GF-D8 (cell line): ENCODE measurements around the gene PKD2L1.
"Not testable (repeated sequence)": the region's sequence is repeated elsewhere in the genome, so short reads cannot be mapped to it uniquely, and the experiment has no call there.

Experiments
- DNase-seq: peaks from one replicate; lab custom pipeline; 2025; lab: John Stamatoyannopoulos, UW

PKD2L1 gene

GRCh38 chr10:100330079-100330478, at the start of gene PKD2L1:
Gene PKD2L1, minus strand, starts transcription at chr10:100330228. Its CDS starts 125 bp downstream, at chr10:100330103.
- no peak for DNase-seq

DNA sequence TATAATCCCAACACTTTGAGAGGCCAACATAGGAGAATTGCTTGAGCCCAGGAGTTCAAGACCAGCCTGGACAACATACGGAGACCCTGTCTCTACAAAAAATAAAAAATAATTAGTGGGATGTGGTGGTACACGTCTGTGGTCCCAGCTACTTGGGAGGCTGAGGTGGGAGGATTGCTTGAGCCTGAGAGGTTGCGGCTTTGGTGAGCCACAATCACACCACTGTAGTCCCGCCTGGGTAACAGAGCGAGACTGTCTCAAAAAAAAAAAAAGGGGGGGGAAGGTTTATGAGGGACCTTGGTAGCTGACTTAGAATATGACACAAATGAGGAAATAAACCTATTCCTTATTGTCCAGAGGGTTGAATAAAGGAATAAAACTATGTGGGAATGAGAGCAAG, 47.8 kb upstream of the PKD2L1 start:
- no peak for DNase-seq

GRCh38 chr10:100376656-100377055, 46.6 kb upstream of the PKD2L1 start:
- not testable (repeated sequence) for DNase-seq

- DNase-seq: not testable (repeated sequence)
Measured at GRCh38 chr10:100374677-100375353, 44.8 kb upstream of the PKD2L1 start.

- DNase-seq: no peak
Measured at GRCh38 chr10:100374200-100374655, 44.2 kb upstream of the PKD2L1 start.

- peak; percentile 97 for DNase-seq
Measured at GRCh38 chr10:100373298-100374199, 43.5 kb upstream of the PKD2L1 start.

DNA sequence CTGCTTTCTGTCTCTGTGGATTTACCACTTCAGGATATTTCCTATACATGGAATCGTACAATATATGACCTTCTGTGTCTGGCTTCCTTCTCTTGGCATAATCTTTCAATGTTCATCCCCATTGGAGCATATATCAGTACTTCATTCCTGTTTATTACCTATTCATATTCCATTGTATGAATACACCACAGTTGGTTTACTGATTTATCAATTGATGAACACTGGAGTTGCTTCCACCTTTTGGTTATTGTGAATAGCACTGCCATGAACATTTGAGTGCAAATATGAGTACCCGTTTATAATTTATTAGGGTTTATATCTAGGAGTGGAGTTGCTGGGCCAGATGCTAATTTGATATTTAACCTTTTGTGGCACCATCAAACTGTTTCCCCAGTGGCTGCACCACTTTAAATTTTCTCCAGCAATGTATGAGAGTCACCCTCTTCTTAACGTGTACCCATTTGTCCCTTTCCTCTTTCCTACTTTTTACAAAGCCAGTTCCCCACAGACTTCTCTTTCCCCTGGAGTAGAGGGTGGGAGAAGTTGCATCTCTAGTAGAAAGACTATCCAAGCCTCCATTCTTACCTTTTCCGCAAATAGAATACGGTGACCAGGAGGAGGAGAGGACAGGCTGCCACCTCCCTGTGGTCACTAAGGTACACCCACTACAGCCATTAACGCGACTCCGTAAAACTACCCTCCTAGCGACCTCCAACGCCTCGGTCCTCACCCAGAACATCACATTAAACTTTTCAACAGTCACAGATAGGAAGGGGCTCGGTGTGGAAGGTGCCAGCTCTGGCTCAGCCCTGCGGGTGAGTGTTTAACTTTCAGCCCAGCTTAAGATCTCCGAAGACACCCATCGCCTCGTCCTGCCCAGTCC, 42.6 kb upstream of the PKD2L1 start:
- no peak for DNase-seq

DNA sequence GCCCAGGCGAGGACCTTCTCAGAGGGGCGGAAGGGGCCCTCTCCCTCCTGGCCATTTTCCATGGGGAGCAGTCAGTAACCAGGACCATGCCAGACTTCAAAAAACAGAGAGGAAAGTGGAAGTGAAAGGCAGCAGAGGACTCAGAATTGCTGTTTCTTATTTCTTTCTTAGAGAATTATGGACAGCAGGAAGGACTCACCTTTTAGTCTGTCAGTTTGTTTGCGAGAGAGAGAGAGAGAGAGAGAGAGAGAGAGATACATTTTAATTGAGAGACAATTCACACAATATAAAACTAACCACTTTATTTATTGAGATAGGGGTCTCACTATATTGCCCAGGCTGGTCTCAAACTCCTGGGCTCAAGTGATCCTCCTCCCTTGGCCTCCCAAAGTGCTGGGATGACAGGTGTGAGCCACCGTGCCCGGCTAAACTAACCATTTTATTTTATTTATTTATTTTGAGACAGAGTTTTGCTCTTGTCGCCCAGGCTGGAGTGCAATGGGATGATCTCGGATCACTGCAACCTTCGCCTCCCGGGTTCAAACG, 41.5 kb upstream of the PKD2L1 start:
- no peak for DNase-seq

DNA sequence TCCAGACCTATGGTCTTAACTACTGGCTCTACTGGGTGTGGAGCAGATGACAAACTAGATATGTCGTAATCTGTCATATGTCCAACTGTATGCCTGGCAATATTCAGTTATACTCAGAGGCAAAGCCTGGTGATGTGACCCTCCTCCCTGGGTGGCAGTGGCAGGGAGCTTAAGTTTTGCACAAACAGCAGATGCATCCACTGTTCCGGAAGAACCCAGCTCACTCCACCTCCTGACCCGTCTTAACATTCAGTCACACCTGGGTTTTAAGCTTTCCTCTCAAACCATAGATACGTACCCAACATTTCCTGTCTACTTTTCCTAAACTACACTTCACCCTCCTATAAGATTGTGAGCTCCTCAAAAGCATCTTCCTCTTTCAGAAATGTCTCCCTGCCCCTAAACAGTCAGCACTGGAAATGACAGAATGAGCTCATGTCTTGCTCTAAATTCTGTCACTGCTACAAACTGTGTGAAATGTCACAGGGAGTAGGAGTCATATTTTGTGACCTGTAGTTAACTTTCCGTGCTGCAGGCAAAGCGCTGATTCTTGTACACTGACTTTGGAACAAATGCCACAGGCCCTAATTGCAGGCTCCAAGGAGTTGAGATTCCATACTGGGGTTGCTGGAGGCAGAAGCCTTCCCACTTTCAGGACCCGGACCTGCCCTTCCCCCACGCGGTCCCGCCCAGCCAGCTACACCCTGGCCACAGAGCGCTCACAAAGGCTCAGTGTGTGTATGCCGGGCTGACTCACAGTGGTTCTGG, 40.9 kb upstream of the PKD2L1 start:
- DNase-seq: peak; percentile 86

GRCh38 chr10:100368721-100369120, 38.7 kb upstream of the PKD2L1 start:
- no peak for DNase-seq

DNA sequence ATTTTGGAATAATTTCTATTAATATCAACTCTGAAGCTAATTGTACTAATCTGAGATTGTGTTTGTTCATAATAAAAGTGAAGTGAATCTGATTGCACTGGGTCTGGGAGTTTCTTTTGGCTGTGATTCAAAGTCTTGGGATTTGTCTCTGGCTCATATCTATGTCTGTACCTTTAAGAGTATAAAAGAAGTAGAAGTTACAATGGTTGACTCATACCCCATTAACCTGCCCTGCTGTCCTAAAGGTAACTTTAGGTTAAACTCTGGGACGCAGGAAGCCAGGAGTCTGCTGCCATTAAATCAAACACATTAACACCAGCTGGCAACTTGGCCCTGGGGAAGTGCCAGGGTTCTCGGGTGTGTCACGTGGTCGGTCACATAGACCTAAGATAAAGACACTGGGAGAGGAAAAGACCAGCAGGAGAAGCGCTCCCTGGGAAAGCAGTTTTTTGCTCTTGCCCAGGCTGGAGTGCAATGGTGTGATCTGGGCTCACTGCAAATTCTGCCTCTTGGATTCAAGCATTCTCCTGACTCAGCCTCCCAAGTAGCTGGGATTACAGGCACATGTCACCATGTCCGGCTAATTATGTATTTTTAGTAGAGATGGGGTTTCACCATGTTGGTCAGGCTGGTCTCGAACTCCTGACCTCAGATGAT, 34.8 kb upstream of the PKD2L1 start:
- no peak for DNase-seq

DNA sequence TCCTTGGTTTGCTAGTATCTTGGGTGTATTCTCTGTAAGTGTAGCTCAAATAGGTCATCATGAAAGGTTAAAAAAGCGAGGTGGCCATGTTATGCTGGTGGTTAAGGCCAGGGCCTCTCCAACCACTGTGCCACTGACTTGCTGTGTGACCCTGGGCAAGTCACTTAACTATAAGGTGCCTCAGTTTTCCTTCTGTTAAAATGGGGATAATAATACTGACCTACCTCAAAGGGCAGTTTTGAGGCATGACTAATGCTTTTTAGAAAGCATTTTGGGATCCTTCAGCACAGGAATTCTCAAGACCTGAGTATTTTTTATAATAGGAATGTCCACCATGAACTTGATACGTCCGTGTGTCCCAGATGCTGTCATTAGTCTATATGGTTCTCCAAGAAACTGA, 34.1 kb upstream of the PKD2L1 start:
- DNase-seq: no peak

DNA sequence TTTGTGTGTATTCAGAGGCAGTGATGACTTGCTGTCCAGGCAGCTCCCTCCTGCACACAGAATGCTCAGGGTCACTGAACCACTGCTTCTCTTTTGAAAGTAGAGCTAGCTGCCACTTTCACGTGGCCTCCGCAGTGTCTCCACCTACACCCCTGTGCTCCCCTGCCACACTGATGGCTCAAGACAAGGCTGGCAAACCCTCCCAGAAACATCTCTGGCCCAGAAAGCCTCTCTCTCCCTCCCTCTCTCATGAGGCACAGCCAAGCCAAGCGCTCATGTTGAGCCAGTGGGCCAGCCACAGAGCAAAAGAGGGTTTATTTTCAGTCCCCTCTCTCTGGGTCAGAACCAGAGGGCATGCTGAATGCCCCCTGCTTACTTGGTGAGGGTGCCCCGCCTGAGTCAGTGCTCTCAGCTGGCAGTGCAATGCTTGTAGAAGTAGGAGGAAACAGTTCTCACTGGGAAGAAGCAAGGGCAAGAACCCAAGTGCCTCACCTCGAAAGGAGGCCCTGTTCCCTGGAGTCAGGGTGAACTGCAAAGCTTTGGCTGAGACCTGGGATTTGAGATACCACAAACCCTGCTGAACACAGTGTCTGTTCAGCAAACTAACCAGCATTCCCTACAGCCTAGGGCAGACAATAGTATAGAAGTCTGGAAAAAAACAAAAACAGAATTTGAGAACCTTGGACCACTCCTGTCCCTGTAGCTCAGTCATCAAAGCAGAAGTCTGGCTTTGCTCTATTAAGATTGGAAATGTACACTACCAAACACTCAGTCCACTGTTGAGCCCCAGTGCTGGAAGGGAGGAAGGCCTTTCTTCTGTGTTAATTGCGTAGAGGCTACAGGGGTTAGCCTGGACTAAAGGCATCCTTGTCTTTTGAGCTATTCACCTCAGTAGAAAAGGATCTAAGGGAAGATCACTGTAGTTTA, 32.8 kb upstream of the PKD2L1 start:
- no peak for DNase-seq

- DNase-seq: no peak
Measured at GRCh38 chr10:100360234-100360633, 30.2 kb upstream of the PKD2L1 start.

- no peak for DNase-seq
Measured at GRCh38 chr10:100359529-100360150, 29.6 kb upstream of the PKD2L1 start.

DNA sequence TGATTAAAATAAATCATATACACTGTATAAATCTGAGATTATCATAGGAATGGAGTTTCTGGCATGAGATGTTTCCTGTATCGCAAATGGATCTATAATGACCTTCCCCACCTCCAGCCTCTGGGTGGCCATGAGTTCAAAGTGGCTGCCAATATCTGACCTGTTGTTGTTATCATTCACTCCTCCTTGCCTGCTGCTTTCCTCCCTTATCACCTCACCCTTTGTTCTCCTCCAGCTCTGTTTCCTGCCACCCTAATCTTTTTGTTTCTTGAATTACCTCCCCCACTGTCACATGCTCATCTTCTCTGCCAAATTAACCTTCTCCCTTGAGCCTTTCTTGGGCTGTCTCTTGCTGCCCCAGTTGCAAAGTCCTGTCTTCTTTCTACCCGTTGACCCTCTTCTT, 29.0 kb upstream of the PKD2L1 start:
- DNase-seq: no peak

GRCh38 chr10:100357059-100357858, 27.2 kb upstream of the PKD2L1 start:
- no peak for DNase-seq
